ENCODE results near the gene ASPM.
"Not testable (repeated sequence)": the region's sequence is repeated elsewhere in the genome, so short reads cannot be mapped to it uniquely, and the experiment has no call there.

Gene ASPM

DNA sequence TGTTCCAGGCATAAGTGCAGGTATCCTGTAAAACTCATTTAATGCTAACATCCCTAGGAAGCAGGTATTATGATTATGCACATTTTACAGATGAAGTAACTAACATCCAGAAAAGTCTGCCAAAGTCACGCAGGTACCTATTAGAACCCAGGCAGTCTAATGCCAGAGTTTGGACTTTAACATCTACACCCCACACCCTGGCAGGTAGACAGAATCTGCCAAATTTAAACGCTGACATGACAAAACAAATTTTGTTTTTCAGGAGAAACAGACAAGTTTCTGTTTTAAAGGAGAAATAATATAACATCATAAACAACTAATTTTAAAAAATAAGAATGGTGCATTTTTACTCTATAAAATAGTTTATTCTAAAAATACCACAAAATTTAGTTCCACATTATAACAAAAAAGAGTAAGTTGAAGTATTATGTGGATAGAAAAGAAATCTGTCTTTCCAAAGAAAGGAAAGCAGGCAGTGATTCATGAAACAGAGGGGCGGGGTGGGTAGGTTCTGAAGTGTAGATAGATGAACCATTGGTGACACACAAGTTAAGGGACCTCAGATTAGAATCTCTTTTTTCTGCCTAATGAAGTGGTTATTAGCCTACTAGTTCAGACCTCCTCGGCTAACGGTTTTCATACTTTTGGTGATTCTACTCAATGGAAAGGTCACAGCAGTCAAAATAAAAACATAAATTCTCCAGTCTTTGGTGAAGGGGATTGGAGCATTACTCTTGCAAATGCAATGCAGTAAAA is 1.7 kb downstream of the ASPM start:
- in situ Hi-C loops (cut with HindIII; ENCODE audit: low sequenced_read_pairs): no loop called here

DNA sequence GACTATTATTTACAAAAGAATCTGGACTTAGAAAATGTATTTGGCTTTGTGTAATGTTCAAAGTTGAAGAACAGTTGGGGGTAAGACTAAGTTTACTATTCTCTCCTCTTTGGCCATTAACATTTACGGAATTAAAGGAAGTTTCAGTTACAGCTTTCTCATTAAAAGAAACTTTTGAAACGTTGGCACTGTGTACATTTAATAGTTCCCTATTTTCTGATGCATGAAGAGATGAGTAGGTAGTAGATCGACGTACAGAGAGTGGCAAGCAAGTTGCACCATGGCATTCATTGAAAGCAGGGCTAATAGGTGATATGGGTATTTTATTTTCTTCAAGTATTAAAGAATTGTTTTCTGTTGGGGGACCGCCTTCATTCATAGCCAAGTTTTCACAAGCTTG is 3.2 kb downstream of the ASPM start:
- in situ Hi-C loops (cut with HindIII; ENCODE audit: low sequenced_read_pairs): no loop called here

DNA sequence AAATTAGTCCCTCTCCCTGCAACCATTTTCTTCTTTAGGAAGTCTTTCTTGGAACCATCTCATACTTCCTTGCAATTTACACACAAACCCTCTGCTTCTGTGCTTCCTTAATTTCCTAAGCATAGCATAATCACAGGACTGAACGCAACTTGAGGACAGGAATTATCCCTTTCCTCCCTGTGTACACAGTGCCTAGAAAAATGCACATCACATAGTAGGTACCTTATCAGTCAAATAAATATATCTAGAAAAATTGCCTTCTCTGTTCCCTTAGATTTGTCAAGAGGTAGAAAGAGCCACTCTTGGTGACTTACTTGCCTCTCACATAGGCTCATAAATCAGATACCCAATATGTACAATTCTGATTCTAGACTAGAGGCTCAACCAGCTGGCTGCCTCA is 4.9 kb downstream of the ASPM start:
- in situ Hi-C loops (cut with HindIII; ENCODE audit: low sequenced_read_pairs): no loop called here

DNA sequence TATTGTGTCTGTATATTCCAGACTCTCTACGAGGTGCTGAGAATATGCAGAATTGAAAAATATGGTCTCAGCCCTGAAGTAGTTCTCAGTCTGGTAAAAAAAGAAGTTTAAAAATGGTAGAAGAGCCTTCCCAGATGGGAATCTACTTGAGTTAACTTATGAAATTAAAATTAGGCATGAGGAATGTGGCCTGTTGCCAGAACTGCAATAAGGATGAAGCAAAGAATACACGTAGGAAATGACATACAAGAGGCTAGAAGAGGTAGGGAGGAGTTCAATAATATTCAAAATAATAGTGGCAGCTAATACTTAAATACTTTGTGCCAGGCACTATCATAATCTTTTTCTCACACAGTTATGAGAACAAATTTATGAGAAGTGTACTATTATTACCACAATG is 6.3 kb downstream of the ASPM start:
- in situ Hi-C loops (cut with HindIII; ENCODE audit: low sequenced_read_pairs): no loop called here

DNA sequence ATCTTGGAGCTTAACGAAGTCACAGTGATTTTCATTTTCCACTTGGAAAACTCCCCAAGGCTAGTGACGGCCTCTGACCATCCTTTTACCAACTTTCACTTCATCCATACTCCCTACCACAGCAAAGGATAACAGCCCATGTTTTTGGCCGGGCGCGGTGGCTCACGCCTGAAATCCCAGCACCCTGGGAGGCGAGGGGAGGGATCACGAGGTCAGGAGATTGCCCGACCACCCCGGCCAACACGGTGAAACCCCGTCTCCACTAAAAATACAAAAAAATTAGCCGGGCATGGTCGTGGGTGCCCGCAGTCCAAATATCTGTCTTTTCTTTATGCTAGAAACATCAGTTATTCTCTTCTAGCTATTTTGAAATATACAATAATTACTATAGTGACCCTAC is 7.3 kb downstream of the ASPM start:
- in situ Hi-C loops (cut with HindIII; ENCODE audit: low sequenced_read_pairs): no loop called here

DNA sequence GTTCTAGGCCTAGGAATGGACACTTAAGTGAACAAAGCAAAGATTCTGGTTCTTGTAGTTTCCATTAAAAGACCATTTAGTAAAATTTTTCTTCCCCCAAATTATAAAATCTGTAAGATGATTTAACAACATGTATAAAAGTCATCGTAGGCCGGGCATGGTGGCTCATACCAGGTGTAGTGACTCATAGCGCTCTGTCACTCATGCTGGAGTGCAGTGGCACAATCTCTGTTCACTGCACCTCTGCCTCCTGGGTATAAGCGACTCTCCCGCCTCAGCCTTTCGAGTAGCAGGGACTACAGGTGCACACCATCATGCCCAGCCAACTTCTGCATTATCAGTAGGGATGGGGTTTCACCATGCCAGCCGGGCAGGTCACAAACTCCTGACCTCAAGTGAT is 9.1 kb downstream of the ASPM start:
- in situ Hi-C loops (cut with HindIII; ENCODE audit: low sequenced_read_pairs): no loop called here

DNA sequence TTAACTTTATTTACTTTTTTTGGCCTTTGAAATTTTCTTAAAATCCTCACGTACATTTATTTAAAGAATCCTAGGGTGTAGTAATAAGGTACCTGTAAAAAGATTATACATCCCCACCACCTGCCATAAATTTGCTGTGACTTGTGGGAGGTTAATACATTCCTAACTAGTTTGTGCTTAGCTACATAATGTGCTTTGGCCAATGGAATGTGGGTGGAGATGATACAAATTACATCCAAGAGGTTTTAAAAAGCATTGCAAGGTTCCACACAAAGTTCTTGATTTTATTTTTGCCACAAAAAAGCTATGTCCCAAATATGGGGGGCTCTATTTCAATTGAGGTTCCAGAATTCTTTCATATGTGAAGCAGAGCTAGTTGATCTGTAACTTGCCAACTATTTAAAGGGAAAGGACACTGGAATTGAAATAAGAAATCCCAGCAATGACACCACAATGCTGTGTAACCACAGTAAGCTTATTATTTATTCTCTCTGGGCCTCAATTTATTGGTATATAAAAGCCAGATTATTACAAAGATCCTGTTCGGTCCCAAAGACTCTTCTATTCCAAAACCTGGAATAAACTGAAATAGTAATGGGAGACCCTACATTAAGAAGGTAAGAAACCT is 15.7 kb downstream of the ASPM start:
- in situ Hi-C loops (cut with HindIII; ENCODE audit: low sequenced_read_pairs): no loop called here

DNA sequence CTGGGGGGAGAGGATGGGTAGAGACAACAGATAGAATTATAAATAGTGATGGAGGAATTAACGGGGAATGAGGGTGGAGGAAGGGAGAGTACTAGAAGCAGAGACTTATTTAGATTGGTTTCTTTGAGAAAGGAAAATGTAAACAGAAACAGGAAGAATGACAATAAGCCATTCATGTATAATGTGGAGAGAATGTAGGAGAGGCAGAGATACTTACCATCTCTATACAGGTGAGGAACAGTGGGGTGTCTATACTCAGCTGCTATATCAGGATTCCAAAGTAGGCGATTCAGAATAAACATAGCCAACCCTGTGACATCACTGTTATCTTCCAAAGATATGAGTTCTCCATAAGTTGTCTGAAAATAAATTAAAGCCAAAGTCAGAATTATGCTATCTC is 16.8 kb downstream of the ASPM start:
- in situ Hi-C loops (cut with HindIII; ENCODE audit: low sequenced_read_pairs): no loop called here

DNA sequence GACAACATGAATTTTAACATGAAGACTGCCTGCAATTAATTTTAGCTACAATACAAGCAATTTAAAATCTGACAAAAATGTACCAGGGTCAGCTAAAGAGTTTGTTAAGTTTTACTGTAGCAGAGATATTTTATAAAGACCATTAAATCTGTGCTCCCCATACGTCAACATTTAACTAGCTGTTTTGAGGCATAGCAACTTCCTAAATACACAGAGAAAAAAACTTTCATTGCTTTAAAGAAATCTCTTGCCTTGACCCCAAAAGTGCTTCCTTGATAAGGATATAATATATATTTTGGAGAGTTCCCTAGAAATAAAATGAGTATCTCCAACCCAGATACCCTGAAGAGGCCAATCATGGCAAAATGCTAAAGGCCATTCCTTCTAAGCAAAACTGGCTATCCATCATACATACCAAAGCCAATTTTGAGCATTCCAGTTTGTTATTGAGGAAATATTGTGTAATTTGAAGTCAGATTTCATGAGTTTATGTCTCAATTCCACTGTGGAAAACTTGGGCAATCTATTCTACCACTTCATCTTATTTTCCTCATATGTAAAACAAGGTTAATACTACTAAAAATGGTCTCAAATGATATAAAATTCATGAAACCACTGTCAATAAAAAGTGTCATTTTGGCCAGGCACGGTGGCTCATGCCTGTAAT is 19.1 kb downstream of the ASPM start:
- in situ Hi-C loops (cut with HindIII; ENCODE audit: low sequenced_read_pairs): no loop called here

DNA sequence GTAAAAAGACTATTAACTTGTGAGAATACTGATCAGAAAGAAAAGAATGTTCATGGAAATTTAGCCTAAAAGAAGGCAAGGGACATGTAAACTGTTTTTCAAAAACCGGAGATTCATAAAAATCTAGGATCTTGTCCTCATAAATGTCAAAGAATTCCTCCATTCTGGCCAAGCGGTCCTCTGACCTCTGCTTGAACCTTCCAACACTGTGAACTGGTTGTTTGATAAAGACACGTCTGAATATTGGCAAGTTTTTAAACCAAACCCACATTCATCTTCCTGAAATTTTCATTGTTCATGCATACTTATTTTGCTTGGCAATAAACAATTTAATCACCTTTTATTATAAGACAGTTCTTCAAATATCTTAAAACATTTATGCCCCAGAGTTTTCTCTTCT is 19.8 kb downstream of the ASPM start:
- in situ Hi-C loops (cut with HindIII; ENCODE audit: low sequenced_read_pairs): no loop called here

DNA sequence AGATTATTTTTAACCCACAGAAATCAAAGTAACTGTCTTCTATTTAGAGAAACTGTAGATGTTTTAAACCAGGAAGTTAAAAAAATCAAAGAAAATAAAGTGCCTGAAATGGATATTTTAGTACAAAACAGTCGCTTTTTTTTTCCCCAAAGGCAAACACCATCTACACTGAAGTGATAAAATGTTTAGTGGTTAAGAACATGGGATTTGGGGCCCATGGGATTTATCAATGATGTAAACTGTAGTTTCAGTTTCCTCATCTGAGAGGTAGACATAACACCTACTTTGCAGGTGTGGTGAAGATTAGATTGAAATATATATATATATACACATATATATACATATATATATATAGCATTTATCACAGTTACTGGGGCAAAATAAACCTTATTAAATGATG is 22.1 kb downstream of the ASPM start:
- in situ Hi-C loops (cut with HindIII; ENCODE audit: low sequenced_read_pairs): no loop called here

DNA sequence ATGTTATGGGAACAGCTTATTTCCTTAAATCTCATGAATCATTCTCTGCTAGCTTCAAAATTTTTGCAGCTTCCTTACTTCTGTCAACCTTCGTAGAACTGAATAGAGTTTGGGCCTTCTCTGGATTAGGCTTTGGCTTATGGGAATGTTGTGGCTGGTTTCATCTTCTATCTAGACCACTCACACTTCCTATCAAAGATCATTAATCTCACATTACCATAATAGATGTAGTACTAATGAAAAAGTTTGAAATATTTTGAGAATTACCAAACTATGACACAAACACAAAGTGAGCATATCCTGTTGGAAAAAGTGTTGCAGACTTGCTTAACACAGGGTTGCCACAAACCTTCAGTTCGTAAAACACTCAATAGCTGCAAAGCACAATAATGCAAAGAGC is 30.3 kb downstream of the ASPM start:
- in situ Hi-C loops (cut with HindIII; ENCODE audit: low sequenced_read_pairs): no loop called here

DNA sequence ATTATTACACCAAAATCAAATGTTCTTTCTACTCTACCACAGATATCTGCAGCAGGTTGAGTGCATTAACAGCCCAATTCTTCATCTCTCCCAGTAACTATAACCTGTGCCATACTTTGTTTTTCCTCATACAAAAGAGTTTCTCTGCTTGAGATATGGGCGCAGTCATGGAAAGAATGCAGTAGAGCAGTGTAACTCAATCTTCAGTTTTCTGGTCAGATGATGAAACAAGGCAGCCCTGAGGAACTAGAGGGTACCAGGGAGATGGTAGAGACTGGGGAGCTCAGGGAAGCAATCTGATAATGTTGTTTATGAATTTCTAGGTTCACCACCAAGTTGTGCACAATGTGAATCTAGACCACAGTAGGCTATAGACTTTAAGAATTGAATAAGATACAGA is 39.6 kb downstream of the ASPM start:
- in situ Hi-C loops (cut with HindIII; ENCODE audit: low sequenced_read_pairs): no loop called here

DNA sequence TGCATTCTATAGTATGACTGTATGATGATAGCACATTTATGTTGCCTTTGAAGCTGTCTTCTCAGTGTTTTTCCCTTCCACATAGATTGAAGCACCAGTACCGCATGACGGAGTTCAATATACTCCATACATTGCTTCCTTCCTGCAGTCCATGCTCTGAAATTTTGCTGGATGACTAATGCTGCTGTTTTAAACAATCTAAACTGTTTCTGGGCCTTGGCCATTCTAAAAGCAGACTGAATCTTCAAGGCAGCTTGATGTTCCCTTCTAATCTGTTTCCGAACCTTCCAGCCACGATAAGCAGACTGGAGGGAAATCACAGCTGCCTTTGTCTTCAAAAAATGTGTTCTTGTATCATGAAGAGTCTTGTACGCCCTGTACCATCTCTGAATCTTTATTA is 43.2 kb downstream of the ASPM start:
- in situ Hi-C loops (cut with HindIII; ENCODE audit: low sequenced_read_pairs): no loop called here

DNA sequence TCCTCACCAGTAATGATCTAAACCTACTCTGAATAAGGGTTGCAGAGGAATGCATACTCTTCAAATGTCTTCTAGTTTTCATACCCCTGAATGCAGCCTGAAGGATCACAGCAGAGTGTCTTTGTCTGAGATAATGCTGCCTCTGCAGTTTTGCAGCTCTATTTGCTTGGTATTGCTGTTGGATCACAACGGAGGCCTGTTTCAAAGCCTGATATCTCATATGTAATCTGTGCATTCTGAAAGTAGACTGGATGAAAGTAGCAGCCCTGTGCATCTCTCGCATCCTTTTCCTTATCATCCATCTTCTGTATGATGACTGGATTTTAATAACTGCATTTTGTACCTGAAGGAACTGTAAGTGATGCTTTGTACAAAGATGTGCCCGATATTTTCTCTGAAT is 44.5 kb downstream of the ASPM start:
- in situ Hi-C loops (cut with HindIII; ENCODE audit: low sequenced_read_pairs): no loop called here

DNA sequence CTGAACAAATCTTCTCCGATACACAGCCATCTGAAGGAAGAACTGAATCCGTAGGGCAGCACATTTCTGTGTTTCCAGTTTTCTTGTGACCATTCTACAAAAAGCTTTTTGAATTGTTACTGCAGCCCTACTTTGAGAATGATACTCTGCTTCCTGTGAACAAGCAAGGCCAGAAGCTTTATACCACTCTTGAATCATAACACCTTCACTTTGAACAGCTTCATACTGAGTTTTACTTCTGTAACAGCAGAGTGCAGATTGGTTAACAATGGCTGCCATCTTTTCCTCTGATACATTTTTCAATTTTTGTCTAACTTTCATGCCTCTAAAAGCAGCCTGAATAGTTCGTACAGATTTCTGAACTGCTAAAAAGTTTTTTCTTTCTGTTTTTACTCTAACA is 45.8 kb downstream of the ASPM start:
- in situ Hi-C loops (cut with HindIII; ENCODE audit: low sequenced_read_pairs): no loop called here

DNA sequence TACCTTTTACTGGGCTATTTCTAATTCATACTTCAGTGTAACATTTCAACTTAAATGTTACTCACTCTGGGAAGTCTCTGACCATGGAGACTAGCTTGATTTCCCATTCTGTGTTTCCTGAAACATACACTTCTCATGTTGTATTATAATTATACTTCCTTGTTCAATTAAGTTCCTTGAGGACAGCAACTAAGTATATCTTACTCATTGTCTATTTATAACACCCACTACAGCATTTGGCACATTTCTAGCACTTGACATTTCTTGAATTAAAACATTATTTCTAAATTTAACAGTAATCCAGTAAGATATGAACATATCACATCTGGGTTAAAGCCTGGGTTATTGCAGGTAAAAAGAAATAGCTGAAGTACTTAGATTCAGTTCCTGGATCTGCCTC is 47.0 kb downstream of the ASPM start:
- in situ Hi-C loops (cut with HindIII; ENCODE audit: low sequenced_read_pairs): no loop called here

DNA sequence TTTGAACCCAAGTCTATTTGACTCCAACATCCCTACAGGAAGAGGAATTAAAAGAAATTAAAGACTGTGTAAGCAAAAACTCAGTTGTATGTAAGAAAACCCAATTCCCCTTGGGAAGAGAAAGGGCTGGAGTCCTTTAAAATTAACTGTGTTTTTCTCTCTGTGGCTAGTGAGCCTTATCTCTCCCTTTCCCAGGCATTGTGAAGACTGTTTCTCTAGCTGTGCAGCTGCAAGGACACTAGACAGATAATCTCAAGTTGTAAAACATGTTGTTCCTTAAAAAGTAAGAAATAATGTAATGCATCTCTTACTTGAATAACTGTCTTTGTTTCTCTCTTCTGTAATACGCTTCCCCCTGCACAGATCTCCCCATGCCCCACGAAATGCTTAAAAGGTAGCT is 49.5 kb downstream of the ASPM start:
- in situ Hi-C loops (cut with HindIII; ENCODE audit: low sequenced_read_pairs): not testable (repeated sequence)

DNA sequence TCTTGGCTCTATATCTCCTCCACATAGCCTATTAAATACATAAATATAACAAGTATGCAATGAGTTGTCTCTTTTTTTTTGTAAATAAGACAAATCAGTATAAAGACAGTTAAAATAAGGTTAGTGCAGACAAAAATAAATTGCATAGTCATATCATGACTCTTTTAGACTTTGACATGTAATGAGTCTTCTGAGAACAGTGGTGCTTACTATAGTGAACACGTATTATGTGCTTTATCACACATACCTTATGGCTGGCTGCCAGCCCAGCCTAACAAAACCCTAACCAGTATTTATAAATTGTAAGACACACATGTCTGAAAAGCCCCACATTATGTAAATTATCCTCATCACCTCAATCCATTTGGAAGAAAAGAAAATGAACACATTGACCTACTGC is 50.3 kb downstream of the ASPM start:
- in situ Hi-C loops (cut with HindIII; ENCODE audit: low sequenced_read_pairs): no loop called here

DNA sequence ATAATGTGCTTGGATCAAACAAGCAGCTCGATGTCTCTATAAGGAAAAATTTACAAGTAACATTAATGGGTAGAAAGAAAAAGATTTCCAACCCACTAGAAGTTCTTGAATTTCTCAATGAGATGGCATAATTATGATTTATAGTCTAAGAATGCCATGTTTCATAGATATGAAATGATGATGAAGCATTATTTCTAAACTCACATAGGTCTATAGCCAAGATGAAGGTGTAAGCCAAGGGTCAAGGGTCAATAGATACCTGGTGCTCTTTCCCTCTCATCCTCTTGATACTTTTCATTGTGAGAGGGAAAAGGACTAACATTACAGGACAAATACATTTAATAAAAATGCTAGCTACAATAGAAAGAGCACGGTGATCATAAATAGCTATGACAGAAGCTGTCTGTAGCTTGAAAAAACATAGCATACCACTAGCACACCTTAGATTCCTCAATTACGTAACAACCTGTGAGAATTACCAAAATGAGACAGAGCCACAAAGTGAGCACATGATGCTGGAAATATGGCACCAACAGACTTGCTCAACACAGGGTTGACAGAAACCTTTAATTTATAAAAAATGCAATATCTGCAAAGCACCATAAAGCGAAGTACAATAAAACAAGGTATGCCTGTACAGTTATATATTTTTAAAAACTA is 53.1 kb downstream of the ASPM start:
- in situ Hi-C loops (cut with HindIII; ENCODE audit: low sequenced_read_pairs): no loop called here

DNA sequence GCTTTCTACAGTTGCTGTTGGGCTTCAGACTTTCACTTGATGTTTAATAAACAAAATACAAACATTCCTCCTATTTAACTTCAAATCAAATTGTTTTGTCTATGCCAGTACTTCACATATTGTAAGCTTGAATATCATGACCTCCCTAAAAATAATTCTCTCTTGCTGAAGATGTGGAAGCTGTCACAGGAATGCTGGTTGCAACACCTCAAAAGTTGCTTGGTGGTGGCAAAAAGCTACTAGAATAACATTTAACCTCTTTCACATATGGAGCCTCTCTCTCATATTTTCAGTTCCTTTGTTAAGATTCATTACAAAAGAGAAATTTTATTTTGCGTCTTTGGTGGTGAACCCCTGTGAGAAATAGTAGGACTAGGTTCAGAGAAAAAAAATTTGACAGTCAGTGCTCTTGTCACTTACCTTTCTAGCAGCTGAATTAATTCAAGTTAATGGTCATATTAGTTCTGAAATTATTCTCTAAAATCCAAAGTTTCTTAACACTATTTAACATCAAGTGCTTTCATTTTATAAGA is 53.9 kb downstream of the ASPM start:
- in situ Hi-C loops (cut with HindIII; ENCODE audit: low sequenced_read_pairs): no loop called here

DNA sequence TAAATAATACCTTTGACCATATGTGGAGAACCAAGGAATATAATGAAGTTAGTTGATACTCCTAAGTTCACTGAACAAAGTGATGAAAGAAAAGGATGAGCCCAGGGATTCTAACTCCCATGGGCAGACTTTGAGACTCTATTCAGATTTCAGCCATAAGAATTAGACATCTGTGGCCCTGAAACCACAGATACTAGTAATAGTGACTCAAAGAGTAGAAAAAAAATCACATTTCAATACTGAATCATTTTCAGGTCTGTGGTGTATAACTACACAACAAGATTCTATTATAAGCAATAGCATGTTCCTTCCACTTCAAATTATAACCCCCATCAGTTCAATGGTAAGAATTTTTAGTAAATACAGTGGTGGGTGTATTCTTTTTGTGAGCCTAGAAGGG is 63.0 kb downstream of the ASPM start:
- in situ Hi-C loops (cut with HindIII; ENCODE audit: low sequenced_read_pairs): no loop called here
